ENCODE data around the gene CDKAL1.
"Not testable (repeated sequence)": the region's sequence is repeated elsewhere in the genome, so short reads cannot be mapped to it uniquely, and the experiment has no call there.

Gene CDKAL1

GRCh38 chr6:20589266-20589665 is 55.0 kb downstream of the CDKAL1 start:
- in situ Hi-C loops (cut with MboI; ENCODE audit: low sequenced_read_pairs): no loop called here

GRCh38 chr6:20590476-20590875 is 56.2 kb downstream of the CDKAL1 start:
- in situ Hi-C loops (cut with MboI; ENCODE audit: low sequenced_read_pairs): not testable (repeated sequence)

GRCh38 chr6:20594299-20594853 is 60.1 kb downstream of the CDKAL1 start:
- in situ Hi-C loops (cut with MboI; ENCODE audit: low sequenced_read_pairs): not testable (repeated sequence)

GRCh38 chr6:20599302-20600051 is 65.2 kb downstream of the CDKAL1 start:
- in situ Hi-C loops (cut with MboI; ENCODE audit: low sequenced_read_pairs): no loop called here

- in situ Hi-C loops (cut with MboI; ENCODE audit: low sequenced_read_pairs): no loop called here
Observed at GRCh38 chr6:20600831-20601230, 66.6 kb downstream of the CDKAL1 start.

GRCh38 chr6:20604159-20604558 is 69.9 kb downstream of the CDKAL1 start:
- in situ Hi-C loops (cut with MboI; ENCODE audit: low sequenced_read_pairs): no loop called here

- in situ Hi-C loops (cut with MboI; ENCODE audit: low sequenced_read_pairs): no loop called here
Observed at GRCh38 chr6:20605061-20605460, 70.8 kb downstream of the CDKAL1 start.

GRCh38 chr6:20605581-20605980 is 71.3 kb downstream of the CDKAL1 start:
- in situ Hi-C loops (cut with MboI; ENCODE audit: low sequenced_read_pairs): no loop called here

GRCh38 chr6:20606831-20607230 is 72.6 kb downstream of the CDKAL1 start:
- in situ Hi-C loops (cut with MboI; ENCODE audit: low sequenced_read_pairs): no loop called here

GRCh38 chr6:20608356-20608755 is 74.1 kb downstream of the CDKAL1 start:
- in situ Hi-C loops (cut with MboI; ENCODE audit: low sequenced_read_pairs): no loop called here

- in situ Hi-C loops (cut with MboI; ENCODE audit: low sequenced_read_pairs): no loop called here
Observed at GRCh38 chr6:20608905-20609304, 74.6 kb downstream of the CDKAL1 start.

- in situ Hi-C loops (cut with MboI; ENCODE audit: low sequenced_read_pairs): not testable (repeated sequence)
Observed at GRCh38 chr6:20609924-20610323, 75.7 kb downstream of the CDKAL1 start.

- in situ Hi-C loops (cut with MboI; ENCODE audit: low sequenced_read_pairs): no loop called here
Observed at GRCh38 chr6:20610636-20611370, 76.5 kb downstream of the CDKAL1 start.

- in situ Hi-C loops (cut with MboI; ENCODE audit: low sequenced_read_pairs): not testable (repeated sequence)
Observed at GRCh38 chr6:20617537-20617936, 83.3 kb downstream of the CDKAL1 start.

- in situ Hi-C loops (cut with MboI; ENCODE audit: low sequenced_read_pairs): no loop called here
Observed at GRCh38 chr6:20620043-20620442, 85.8 kb downstream of the CDKAL1 start.

GRCh38 chr6:20623761-20624160 is 89.5 kb downstream of the CDKAL1 start:
- in situ Hi-C loops (cut with MboI; ENCODE audit: low sequenced_read_pairs): no loop called here

- in situ Hi-C loops (cut with MboI; ENCODE audit: low sequenced_read_pairs): no loop called here
Observed at GRCh38 chr6:20626165-20626564, 91.9 kb downstream of the CDKAL1 start.

- in situ Hi-C loops (cut with MboI; ENCODE audit: low sequenced_read_pairs): no loop called here
Observed at GRCh38 chr6:20629509-20629908, 95.3 kb downstream of the CDKAL1 start.

GRCh38 chr6:20630136-20630535 is 95.9 kb downstream of the CDKAL1 start:
- in situ Hi-C loops (cut with MboI; ENCODE audit: low sequenced_read_pairs): no loop called here

- in situ Hi-C loops (cut with MboI; ENCODE audit: low sequenced_read_pairs): no loop called here
Observed at GRCh38 chr6:20630617-20631548, 96.6 kb downstream of the CDKAL1 start.

GRCh38 chr6:20631549-20631924 is 97.3 kb downstream of the CDKAL1 start:
- in situ Hi-C loops (cut with MboI; ENCODE audit: low sequenced_read_pairs): no loop called here

Measured in hTERT RPE-1 (cell line).